OCI-LY1 (cell line): ENCODE data around the gene ANKIB1.
A peak's percentile ranks its signal among the peaks of the same experiment; 100 is the strongest.

Experiments used
- H2AFZ ChIP-seq: fragments of 200-600 bp; sonication (generic), shearing (Covaris generic); 2 replicates; pipeline ENCODE4 v1.6.0; 2014; ENCODE audit warnings: antibody characterized with exemption, mild to moderate bottlenecking, low read length
- H3F3A ChIP-seq: fragments of 200-600 bp; sonication (generic), shearing (Covaris generic); 2 replicates; pipeline ENCODE4 v1.6.0; 2014; ENCODE audit warnings: mild to moderate bottlenecking, antibody characterized with exemption, low read length, moderate library complexity; ENCODE audit not compliant: insufficient read depth
- H3K27ac ChIP-seq: fragments of 200-600 bp; sonication (generic); 2 replicates; pipeline ENCODE4 v1.5.1; 2014; ENCODE audit warnings: low read length, mixed run types, mild to moderate bottlenecking, low read depth; ENCODE audit not compliant: poor library complexity, severe bottlenecking
- H3K27me3 ChIP-seq: fragments of 200-600 bp; sonication (generic); 2 replicates; pipeline ENCODE4 v1.6.0; 2014; ENCODE audit warnings: antibody characterized with exemption, mild to moderate bottlenecking, low read length, moderate library complexity; ENCODE audit not compliant: insufficient read depth
- H3K36me3 ChIP-seq: fragments of 200-600 bp; sonication (generic); 2 replicates; pipeline ENCODE4 v1.6.1; 2014; ENCODE audit warnings: mild to moderate bottlenecking, antibody characterized with exemption, low read length, moderate library complexity, mixed read lengths; ENCODE audit not compliant: insufficient read depth
- H3K4me1 ChIP-seq: fragments of 200-600 bp; sonication (generic); 2 replicates; pipeline ENCODE4 v1.5.1; 2014; ENCODE audit warnings: mild to moderate bottlenecking, low read length, moderate library complexity; ENCODE audit not compliant: insufficient read depth, severe bottlenecking
- H3K4me2 ChIP-seq: fragments of 200-600 bp; sonication (generic), shearing (Covaris generic); 2 replicates; pipeline ENCODE4 v1.6.1; 2014; ENCODE audit warnings: low read length
- H3K4me3 ChIP-seq: fragments of 200-600 bp; sonication (generic); 2 replicates; pipeline ENCODE4 v1.5.1; 2014; ENCODE audit warnings: low read length, low read depth, mild to moderate bottlenecking, mixed read lengths; ENCODE audit not compliant: poor library complexity, severe bottlenecking
- H3K79me2 ChIP-seq: fragments of 200-600 bp; shearing (Covaris generic); 2 replicates; pipeline ENCODE4 v1.6.1; 2016; ENCODE audit warnings: mixed run types, low read length, mixed read lengths; ENCODE audit not compliant: insufficient read depth
- H3K9ac ChIP-seq: fragments of 200-600 bp; sonication (generic), shearing (Covaris generic); 2 replicates; pipeline ENCODE4 v1.6.1; 2014; ENCODE audit warnings: mild to moderate bottlenecking, low read length, mixed read lengths
- H3K9me2 ChIP-seq: fragments of 200-600 bp; sonication (generic), shearing (Covaris generic); 2 replicates; pipeline ENCODE4 v1.6.1; 2014; ENCODE audit warnings: low read depth, mild to moderate bottlenecking, low read length, mixed read lengths
- H3K9me3 ChIP-seq: fragments of 200-600 bp; shearing (Covaris generic); 2 replicates; pipeline ENCODE4 v1.6.1; 2014; ENCODE audit warnings: low read length, mixed read lengths
- H4K20me1 ChIP-seq: fragments of 200-600 bp; sonication (generic), shearing (Covaris generic); 2 replicates; pipeline ENCODE4 v1.6.0; 2016; ENCODE audit warnings: mild to moderate bottlenecking, low read length; ENCODE audit not compliant: insufficient read depth
- EZH2 ChIP-seq: fragments of 200-600 bp; sonication (generic), shearing (Covaris generic); IDR thresholded peaks from 2 replicates; pipeline ENCODE4 v1.8.0; 2017; ENCODE audit warnings: borderline replicate concordance, mixed run types, mild to moderate bottlenecking, antibody characterized with exemption, low read length, moderate library complexity, mixed read lengths
- TF ChIP-seq, protein P1 (sequence below): fragments of 200-600 bp; sonication (generic), shearing (Covaris generic); IDR thresholded peaks from 2 replicates; pipeline ENCODE4 v1.5.1; 2017; ENCODE audit warnings: mild to moderate bottlenecking, antibody characterized with exemption, low read length, moderate library complexity, mixed read lengths

The ANKIB1 gene

DNA sequence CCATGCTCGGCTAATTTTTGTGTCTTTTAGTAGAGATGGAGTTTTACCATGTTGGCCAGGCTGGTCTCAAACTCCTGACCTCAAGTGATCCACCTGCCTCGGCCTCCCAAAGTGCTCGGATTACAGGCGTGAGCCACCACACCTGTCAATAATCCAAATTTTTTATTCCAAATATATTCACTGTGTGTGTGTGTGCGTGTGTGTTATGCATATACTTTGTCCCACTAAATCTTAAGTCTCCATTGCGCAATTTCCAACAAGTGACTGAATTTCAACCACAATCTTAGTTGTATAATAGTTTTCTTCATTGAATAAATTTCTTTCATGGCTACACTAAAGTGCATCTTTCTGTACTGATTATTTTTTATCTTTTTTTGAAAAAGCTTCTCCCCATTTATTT is 2.8 kb upstream of the ANKIB1 start:
- Histone ChIP-seq H3K4me2 (no peak overlapping the region), H3K27ac (no peak overlapping the region), H3F3A (no peaks in the 10 kb centered on the region), H3K9me3 (no peaks in the 10 kb centered on the region), H3K4me1 (peaks cover 25% of the 10 kb centered on the region), H3K27me3 (no peaks in the 10 kb centered on the region), H3K9ac (no peak overlapping the region), H4K20me1 (no peaks in the 10 kb centered on the region), H2AFZ (no peak overlapping the region), H3K4me3 (no peak overlapping the region), H3K9me2 (no peaks in the 10 kb centered on the region), H3K36me3 (peaks cover 45% of the 10 kb centered on the region), H3K79me2 (peaks cover 34% of the 10 kb centered on the region)
- TF ChIP-seq EZH2 = no peak
- TF ChIP-seq, protein P1, sequence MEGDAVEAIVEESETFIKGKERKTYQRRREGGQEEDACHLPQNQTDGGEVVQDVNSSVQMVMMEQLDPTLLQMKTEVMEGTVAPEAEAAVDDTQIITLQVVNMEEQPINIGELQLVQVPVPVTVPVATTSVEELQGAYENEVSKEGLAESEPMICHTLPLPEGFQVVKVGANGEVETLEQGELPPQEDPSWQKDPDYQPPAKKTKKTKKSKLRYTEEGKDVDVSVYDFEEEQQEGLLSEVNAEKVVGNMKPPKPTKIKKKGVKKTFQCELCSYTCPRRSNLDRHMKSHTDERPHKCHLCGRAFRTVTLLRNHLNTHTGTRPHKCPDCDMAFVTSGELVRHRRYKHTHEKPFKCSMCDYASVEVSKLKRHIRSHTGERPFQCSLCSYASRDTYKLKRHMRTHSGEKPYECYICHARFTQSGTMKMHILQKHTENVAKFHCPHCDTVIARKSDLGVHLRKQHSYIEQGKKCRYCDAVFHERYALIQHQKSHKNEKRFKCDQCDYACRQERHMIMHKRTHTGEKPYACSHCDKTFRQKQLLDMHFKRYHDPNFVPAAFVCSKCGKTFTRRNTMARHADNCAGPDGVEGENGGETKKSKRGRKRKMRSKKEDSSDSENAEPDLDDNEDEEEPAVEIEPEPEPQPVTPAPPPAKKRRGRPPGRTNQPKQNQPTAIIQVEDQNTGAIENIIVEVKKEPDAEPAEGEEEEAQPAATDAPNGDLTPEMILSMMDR = no peak

DNA sequence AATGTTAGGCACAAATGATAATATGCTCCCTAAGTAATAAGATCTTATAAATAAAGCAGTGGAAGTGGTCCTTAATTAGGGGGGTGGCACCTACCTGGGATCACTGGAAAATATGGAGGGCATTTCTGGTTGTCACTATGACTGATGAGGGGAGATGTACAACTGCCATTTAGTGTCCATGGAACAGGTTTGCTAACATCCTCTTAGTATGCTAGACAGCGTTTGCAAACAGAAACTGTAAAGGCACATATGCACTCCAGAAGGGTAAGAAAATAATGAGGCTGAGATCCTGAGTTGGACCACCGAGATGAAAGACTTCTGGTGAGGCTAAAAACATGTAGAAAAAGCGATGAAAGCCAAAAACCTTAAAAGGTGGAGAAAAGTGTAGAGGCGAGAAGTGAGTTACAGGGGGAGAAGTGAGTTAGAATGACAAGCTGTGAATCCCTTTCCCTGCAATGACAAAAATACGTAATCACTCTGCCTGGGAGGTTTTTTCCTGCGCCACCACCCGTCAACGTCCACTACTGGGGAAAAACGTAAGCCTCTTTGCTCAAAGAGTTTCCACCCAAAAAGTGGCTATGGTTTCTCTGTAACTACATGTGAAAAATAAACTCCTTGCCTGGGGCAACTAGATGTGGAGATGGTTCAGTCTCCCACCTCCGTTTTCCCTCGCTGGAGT is 827 bp upstream of the ANKIB1 start:
- Histone ChIP-seq H3K79me2 (peaks cover 54% of the 10 kb centered on the region), H3K4me1 (peaks cover 32% of the 10 kb centered on the region), H3K9ac (peak overlapping the region; percentile 79), H3K4me3 (peak overlapping the region; percentile 81), H3K9me2 (no peaks in the 10 kb centered on the region), H3K27ac (peak overlapping the region; percentile 84), H3K9me3 (no peaks in the 10 kb centered on the region), H3K4me2 (peak overlapping the region; percentile 98), H4K20me1 (no peaks in the 10 kb centered on the region), H3K27me3 (no peaks in the 10 kb centered on the region), H3K36me3 (peaks cover 26% of the 10 kb centered on the region), H2AFZ (peak overlapping the region; percentile 10; the same call in 1 of the 2 replicates), H3F3A (no peaks in the 10 kb centered on the region)
- TF ChIP-seq, protein P1 = peak; percentile 23; the same call in 1 of the 2 replicates
- TF ChIP-seq EZH2 = no peak

DNA sequence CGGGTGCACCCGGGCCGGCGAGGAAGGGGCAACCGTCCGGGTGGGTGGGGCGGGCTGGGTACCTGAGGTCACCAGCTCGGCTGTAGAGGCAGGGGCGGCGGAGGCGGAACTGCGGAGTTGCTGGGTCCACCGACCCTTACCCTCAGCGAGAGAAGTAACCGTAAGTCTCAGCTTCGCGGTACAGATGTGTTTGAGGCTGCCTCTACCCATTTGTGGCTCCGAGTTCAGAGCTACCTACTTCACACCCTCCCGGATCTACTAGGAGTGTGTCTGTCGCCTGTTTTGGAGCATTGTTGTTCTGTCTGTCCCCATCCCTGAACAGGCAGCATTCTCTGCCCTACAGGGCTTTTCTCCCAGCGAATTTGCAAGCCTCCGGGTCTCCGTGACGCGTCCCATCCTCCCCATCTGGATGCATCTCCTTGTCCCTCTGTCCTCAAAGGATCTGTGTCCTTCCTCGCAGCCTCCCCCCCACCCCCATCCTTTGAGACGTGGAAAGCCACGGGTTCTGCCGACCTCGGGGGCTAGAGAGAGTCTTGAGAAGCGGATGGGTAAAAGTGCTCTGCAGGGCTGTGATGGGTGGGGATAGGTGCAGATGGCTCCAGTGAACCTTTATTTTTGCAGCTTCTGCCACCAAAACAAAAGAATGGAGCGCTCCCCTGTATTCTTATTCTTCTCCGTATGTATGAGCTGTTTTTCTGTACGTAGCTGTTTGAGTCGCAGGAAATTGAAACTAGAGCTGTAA is 757 bp downstream of the ANKIB1 start:
- H3K27me3 ChIP-seq = no peaks in the 10 kb centered on the region
- peak overlapping the region; percentile 98 for H3K4me2 ChIP-seq
- peaks cover 43% of the 10 kb centered on the region for H3K4me1 ChIP-seq
- H3K27ac ChIP-seq = peak overlapping the region; percentile 84
- H3K36me3 ChIP-seq = peaks cover 22% of the 10 kb centered on the region; the same call in 1 of the 2 replicates
- TF ChIP-seq, protein P1 = no peak
- H3K9ac ChIP-seq = peak overlapping the region; percentile 79
- no peaks in the 10 kb centered on the region for H3F3A ChIP-seq
- no peaks in the 10 kb centered on the region for H4K20me1 ChIP-seq
- no peaks in the 10 kb centered on the region for H3K9me2 ChIP-seq
- no peaks in the 10 kb centered on the region for H3K9me3 ChIP-seq
- peak overlapping the region; percentile 81 for H3K4me3 ChIP-seq
- H2AFZ ChIP-seq = no peak overlapping the region
- peaks cover 68% of the 10 kb centered on the region for H3K79me2 ChIP-seq
